HepG2 (cell line): ENCODE results near the gene IHH. TPM values are rescaled to one million over a fixed set of nuclear protein-coding genes. Genes with fewer than 3 reads are reported as not detected.

Experiments
- ATAC-seq: fragments of 200-7000 bp; cut with Tn5 transposase; 3 replicates; pipeline ENCODE4 v1.9.1; 2020; ENCODE audit warnings: mild to moderate bottlenecking, moderate library complexity
- BruUV-seq: library from RNA; stranded (reverse); fragments of 400-500 nt; replicated peaks from 2 replicates; lab custom pipeline; 2021; lab: Mats Ljungman, UMichigan
- CTCF ChIA-PET: fragments of 300-600 bp; formaldehyde crosslinking; extraction: SDS; loops from one replicate; lab custom pipeline; 2021; ENCODE audit warnings: low total read pairs, inconsistent platforms, low intra/inter-chr PET ratio; lab: Yijun Ruan, JAX
- POLR2A ChIA-PET: fragments of 350-600 bp; sonication (Branson Sonifier 250); formaldehyde crosslinking; loops from one replicate; lab custom pipeline; 2020; ENCODE audit warnings: antibody characterized with exemption, inconsistent platforms; lab: Yijun Ruan, JAX
- DNase-seq: peaks from one replicate; pipeline ENCODE4 v3.0.0-alpha.2; 2015; ENCODE audit warnings: low spot score
- FAIRE-seq: peaks from 3 replicates; lab custom pipeline; 2011; peaks lifted over from hg19 to GRCh38; lab: Jason Lieb, UNC
- H2AFZ ChIP-seq: one replicate; pipeline ENCODE4 v1.6.1; 2011; ENCODE audit warnings: low read length, inconsistent platforms
- H3K27ac ChIP-seq: fragments of 300-600 bp; 3 replicates; pipeline ENCODE4 v1.8.0; 2011; ENCODE audit warnings: mixed run types, mild to moderate bottlenecking, mixed read lengths, low read length, inconsistent platforms; ENCODE audit not compliant: insufficient read depth; ENCODE audit errors: extremely low read length
- H3K27me3 ChIP-seq, 2 experiments: fragments of 200-600 bp in 1 of 2; 2 replicates in 1 of 2; 3 replicates in 1 of 2; pipeline versions ENCODE4 v1.6.0 to v1.8.0; 2011; ENCODE audit warnings: low read length in 2 of 2, mild to moderate bottlenecking in 2 of 2, moderate library complexity in 2 of 2, inconsistent platforms in 1 of 2; ENCODE audit not compliant: insufficient read depth in 2 of 2, control insufficient read depth in 1 of 2
- H3K36me3 ChIP-seq, 2 experiments: fragments of 200-600 bp in 1 of 2; replicated peaks in 1 of 2; 2 replicates in 1 of 2; 3 replicates in 1 of 2; pipeline versions ENCODE4 v1.5.1 to v1.8.0; 2011; ENCODE audit warnings: low read length in 2 of 2, inconsistent platforms in 1 of 2; ENCODE audit not compliant: insufficient read depth in 2 of 2, control insufficient read depth in 1 of 2
- H3K4me1 ChIP-seq: 2 replicates; pipeline ENCODE4 v1.5.1; 2012; ENCODE audit warnings: low read length, inconsistent platforms; ENCODE audit not compliant: insufficient read depth
- H3K4me2 ChIP-seq: 2 replicates; pipeline ENCODE4 v1.6.0; 2011; ENCODE audit warnings: low read depth, low read length, inconsistent platforms
- H3K4me3 ChIP-seq, 3 experiments: fragments of 200-600 bp in 1 of 3; sonication (generic), shearing (Covaris generic) in 1 of 3; replicated peaks in 1 of 3; 2 replicates each; pipeline ENCODE4 v1.5.1; 2011 to 2016; ENCODE audit warnings: low read length in 3 of 3, inconsistent platforms in 2 of 3, low read depth in 2 of 3, mild to moderate bottlenecking in 2 of 3, control low read depth in 1 of 3, mixed read lengths in 1 of 3; ENCODE audit not compliant: insufficient read depth in 1 of 3
- H3K79me2 ChIP-seq: one replicate; pipeline ENCODE4 v1.6.1; 2011; ENCODE audit warnings: low read length, inconsistent platforms; ENCODE audit not compliant: insufficient read depth
- H3K9ac ChIP-seq: 2 replicates; pipeline ENCODE4 v1.6.0; 2011; ENCODE audit warnings: mild to moderate bottlenecking, low read depth, low read length, inconsistent platforms; ENCODE audit not compliant: insufficient read depth
- H3K9me3 ChIP-seq: 2 replicates; pipeline ENCODE4 v1.5.1; 2012; ENCODE audit warnings: mild to moderate bottlenecking, low read length
- H4K20me1 ChIP-seq: 2 replicates; pipeline ENCODE4 v1.6.0; 2011; ENCODE audit warnings: inconsistent platforms, mild to moderate bottlenecking, low read length, moderate library complexity; ENCODE audit not compliant: insufficient read depth
- DMAP1 ChIP-seq: IDR thresholded peaks from 2 replicates; pipeline ENCODE4 v1.6.1; 2016
- IKZF4 ChIP-seq: sonication (generic); formaldehyde crosslinking; IDR thresholded peaks from 2 replicates; pipeline ENCODE4 v1.5.1; 2020; ENCODE audit warnings: borderline replicate concordance, mild to moderate bottlenecking, low read depth, missing genetic modification reagents; ENCODE audit errors: not compliant biosample characterization
- KLF15 ChIP-seq: sonication (generic); formaldehyde crosslinking; IDR thresholded peaks from 2 replicates; pipeline ENCODE4 v1.8.1; 2023; ENCODE audit warnings: borderline replicate concordance, mild to moderate bottlenecking, inconsistent platforms, missing genetic modification reagents, mixed read lengths
- MATR3 ChIP-seq: sonication (generic); formaldehyde crosslinking; IDR thresholded peaks from 2 replicates; pipeline ENCODE4 v1.4.0; 2020; ENCODE audit warnings: missing genetic modification reagents
- SAFB2 ChIP-seq: sonication (generic); formaldehyde crosslinking; IDR thresholded peaks from 2 replicates; pipeline ENCODE4 v1.5.1; 2020; ENCODE audit warnings: missing genetic modification reagents, low read depth, mild to moderate bottlenecking, borderline replicate concordance
- SNAPC4 ChIP-seq: sonication (generic); formaldehyde crosslinking; IDR thresholded peaks from 2 replicates; pipeline ENCODE4 v1.4.0; 2020; ENCODE audit warnings: mild to moderate bottlenecking, missing genetic modification reagents
- SNRNP70 ChIP-seq: fragments of 200-400 bp; formaldehyde crosslinking; IDR thresholded peaks from 2 replicates; pipeline ENCODE4 v1.6.1; 2017; ENCODE audit warnings: mild to moderate bottlenecking, low read depth, low read length, moderate library complexity
- THAP8 ChIP-seq: sonication (generic); formaldehyde crosslinking; IDR thresholded peaks from 2 replicates; pipeline ENCODE4 v1.5.1; 2020; ENCODE audit warnings: missing genetic modification reagents, mild to moderate bottlenecking, borderline replicate concordance
- ZBTB38 ChIP-seq: sonication (generic); formaldehyde crosslinking; IDR thresholded peaks from 2 replicates; pipeline ENCODE4 v1.5.1; 2020; ENCODE audit warnings: mild to moderate bottlenecking, missing genetic modification reagents
- ZFP36L1 ChIP-seq: sonication (generic); formaldehyde crosslinking; IDR thresholded peaks from 2 replicates; pipeline ENCODE4 v1.8.0; 2022; ENCODE audit warnings: mild to moderate bottlenecking, missing genetic modification reagents, moderate library complexity
- ZKSCAN8 ChIP-seq: IDR thresholded peaks from 2 replicates; pipeline ENCODE4 v1.6.1; 2016; ENCODE audit warnings: borderline replicate concordance, missing genetic modification reagents, missing compliant biosample characterization
- ZNF121 ChIP-seq: sonication (generic); formaldehyde crosslinking; IDR thresholded peaks from 2 replicates; pipeline ENCODE4 v1.5.0; 2020; ENCODE audit warnings: mild to moderate bottlenecking, missing genetic modification reagents
- ZNF484 ChIP-seq: sonication (generic); formaldehyde crosslinking; IDR thresholded peaks from 2 replicates; pipeline ENCODE4 v1.5.1; 2020; ENCODE audit warnings: mild to moderate bottlenecking, low read depth, missing genetic modification reagents, borderline replicate concordance
- WGBS: methylation state at CpG from one replicate; pipeline ENCODE4 v1.1.6; 2017; ENCODE audit warnings: low lambda C conversion rate; 5-methylcytosine and 5-hydroxymethylcytosine counted together
- in situ Hi-C: cut with HindIII; loops from 2 replicates; pipeline ENCODE4 v1.10.0; 2017; ENCODE audit warnings: low pct_unique_long_range_greater_than_20kb; ENCODE audit not compliant: extremely low pct_ligation_motif_present
- intact Hi-C: fragments of 100-400 bp; cut with micrococcal nuclease; formaldehyde crosslinking; loops from one replicate; pipeline ENCODE4 v1.10.0; 2022; ENCODE audit not compliant: unreplicated experiment
- polyA plus RNA-seq, 8 experiments: library from polyadenylated mRNA; depleted of rRNA in 3 of 8; stranded (reverse) in 7 of 8; unstranded in 1 of 8; fragments of >200 nt; fragmentation: Illumina TruSeq in 4 of 8; extraction: Trizol in 4 of 8; gene quantifications; 2 replicates each; pipeline versions ENCODE4 v1.2.1 to v1.2.3, GENCODE V29; 2011 to 2016; ENCODE audit warnings: low read depth in 4 of 8, missing spikeins in 1 of 8, mixed read lengths in 1 of 8; ENCODE audit not compliant: insufficient read depth in 1 of 8
- total RNA-seq, 5 experiments: library from RNA; depleted of rRNA; stranded (reverse); fragments of >200 nt; fragmentation: Illumina TruSeq; extraction: Trizol; gene quantifications; 2 replicates each; pipeline ENCODE4 v1.2.3, GENCODE V29; 2016; ENCODE audit warnings: low read depth in 1 of 5
- TF ChIP-seq, protein P1 (sequence below): sonication (generic); formaldehyde crosslinking; IDR thresholded peaks from 2 replicates; pipeline ENCODE4 v1.4.0; 2020; ENCODE audit warnings: missing genetic modification reagents

IHH gene
- total and polyA plus RNA-seq, 2 of the 13 experiments (the other 11 are each of a cell fraction or from before 2014, with no cell fraction given) = 0.42 TPM; not detected in 1

DNA sequence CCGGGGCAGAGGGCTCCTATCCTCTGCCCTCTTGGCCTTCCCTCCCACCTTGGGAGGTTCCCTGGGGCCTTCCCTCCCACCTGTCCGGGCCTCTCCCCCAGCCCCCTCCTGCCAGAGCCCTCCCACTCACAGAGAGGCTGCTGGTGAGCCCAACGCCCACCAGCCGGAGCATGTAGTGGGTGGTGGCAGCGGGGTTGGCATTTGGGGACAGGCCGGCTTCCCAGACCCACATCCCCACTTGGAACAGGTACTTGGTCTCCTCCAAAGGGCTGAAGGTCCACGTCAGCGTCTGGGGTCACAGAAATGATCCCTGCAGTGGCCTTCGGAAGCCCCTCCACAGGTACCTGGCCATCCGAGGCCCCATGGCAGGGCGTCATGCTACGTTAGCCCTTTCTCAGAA lies 38.7 kb downstream of the IHH start (continued):
- TF ChIP-seq SNAPC4 (CRISPR knock-in tag) = no peak
- no peak for TF ChIP-seq KLF15 (CRISPR knock-in tag)
- no peak for TF ChIP-seq ZBTB38 (CRISPR knock-in tag)
- no peak for TF ChIP-seq SAFB2 (CRISPR knock-in tag)
- TF ChIP-seq ZNF484 (CRISPR knock-in tag) = no peak
- TF ChIP-seq THAP8 = no peak

DNA sequence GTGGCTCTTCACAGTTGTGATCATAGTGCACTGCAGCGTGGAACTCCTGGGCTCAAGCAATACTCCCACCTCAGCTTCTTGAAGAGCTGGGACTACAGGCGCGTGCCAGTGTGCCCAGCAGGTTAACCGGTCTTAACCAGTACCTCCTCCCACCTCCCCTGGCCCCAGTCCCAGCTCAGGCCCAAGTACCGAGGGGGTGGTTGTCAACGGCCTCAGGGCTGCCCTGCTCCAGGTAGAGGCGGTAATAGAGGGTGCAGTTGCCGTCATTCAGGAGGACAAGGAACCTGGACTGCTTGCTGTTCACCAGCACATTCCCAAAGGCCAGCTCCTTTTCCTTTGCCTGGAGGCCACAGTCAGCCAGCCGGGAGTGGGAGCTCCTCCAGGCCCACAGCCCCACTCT lies 39.1 kb downstream of the IHH start:
- no peak overlapping the region for H3K4me2 ChIP-seq
- H3K27ac ChIP-seq = no peak overlapping the region
- no peaks in the 10 kb centered on the region for H3K79me2 ChIP-seq
- no peak overlapping the region for H2AFZ ChIP-seq
- in situ Hi-C loops = no loop called here
- CTCF ChIA-PET = no interaction called here
- no TSS peak for BruUV-seq
- H3K9me3 ChIP-seq = no peaks in the 10 kb centered on the region
- no peak for ATAC-seq
- peaks cover 13% of the 10 kb centered on the region; the same call in 1 of the 2 replicates for H4K20me1 ChIP-seq
- H3K4me3 ChIP-seq = no peak overlapping the region
- H3K27me3 ChIP-seq = peaks cover 41 to 94% of the 10 kb centered on the region in 2 experiments
- H3K9ac ChIP-seq = no peak overlapping the region
- no peak for TF ChIP-seq ZFP36L1 (CRISPR knock-in tag)
- TF ChIP-seq ZKSCAN8 = no peak
- TF ChIP-seq DMAP1 = no peak
- no peak for TF ChIP-seq IKZF4 (CRISPR knock-in tag)
- TF ChIP-seq, protein P1, sequence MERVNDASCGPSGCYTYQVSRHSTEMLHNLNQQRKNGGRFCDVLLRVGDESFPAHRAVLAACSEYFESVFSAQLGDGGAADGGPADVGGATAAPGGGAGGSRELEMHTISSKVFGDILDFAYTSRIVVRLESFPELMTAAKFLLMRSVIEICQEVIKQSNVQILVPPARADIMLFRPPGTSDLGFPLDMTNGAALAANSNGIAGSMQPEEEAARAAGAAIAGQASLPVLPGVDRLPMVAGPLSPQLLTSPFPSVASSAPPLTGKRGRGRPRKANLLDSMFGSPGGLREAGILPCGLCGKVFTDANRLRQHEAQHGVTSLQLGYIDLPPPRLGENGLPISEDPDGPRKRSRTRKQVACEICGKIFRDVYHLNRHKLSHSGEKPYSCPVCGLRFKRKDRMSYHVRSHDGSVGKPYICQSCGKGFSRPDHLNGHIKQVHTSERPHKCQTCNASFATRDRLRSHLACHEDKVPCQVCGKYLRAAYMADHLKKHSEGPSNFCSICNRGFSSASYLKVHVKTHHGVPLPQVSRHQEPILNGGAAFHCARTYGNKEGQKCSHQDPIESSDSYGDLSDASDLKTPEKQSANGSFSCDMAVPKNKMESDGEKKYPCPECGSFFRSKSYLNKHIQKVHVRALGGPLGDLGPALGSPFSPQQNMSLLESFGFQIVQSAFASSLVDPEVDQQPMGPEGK (CRISPR knock-in tag) = no peak
- TF ChIP-seq ZNF121 = peak; percentile 50; the same call in 1 of the 2 replicates
- no peak for TF ChIP-seq MATR3
- no peak for TF ChIP-seq SNRNP70
- TF ChIP-seq, all 625 proteins: peak for 1
- DNase-seq (no peak), FAIRE-seq (no peak)
- H3K4me1 ChIP-seq = no peaks in the 10 kb centered on the region
- intact Hi-C loops = no loop called here
- 7% methylated on average over 5 of the region's 9 CpGs for WGBS
- no peaks in the 10 kb centered on the region for H3K36me3 ChIP-seq
- POLR2A ChIA-PET = no interaction called here
